Epithelial cell of alveolus of lung (primary cell): ENCODE measurements around the gene PLIN3. TPM values are rescaled to one million over a fixed set of nuclear protein-coding genes. Genes with fewer than 3 reads are reported as not detected.

Source experiments
- total RNA-seq: library from RNA; depleted of rRNA; stranded (reverse); fragments of >200 nt; gene quantifications from 2 replicates; pipeline ENCODE4 v1.2.1, GENCODE V29; 2015

The PLIN3 gene
- total RNA-seq, result 66.3 and 146 TPM in 2 replicates

GRCh38 chr19:4867534-4868285 is at the start of gene PLIN3:
PLIN3 (minus strand) TSS chr19:4867667; CDS start chr19:4861394, 6,273 bp downstream.

GRCh38 chr19:4909156-4909896 is 41.9 kb upstream of the PLIN3 start, which contains the start of gene UHRF1:
UHRF1 (plus strand) TSS chr19:4909501; CDS start chr19:4910886, 1,385 bp downstream.

GRCh38 chr19:4902796-4903195 is 35.3 kb upstream of the PLIN3 start, which contains the start of gene ARRDC5:
ARRDC5 (minus strand) TSS chr19:4902896; CDS start chr19:4902825, 71 bp downstream.

GRCh38 chr19:4831304-4831978 is 36.0 kb downstream of the PLIN3 start, which contains the start of gene TICAM1:
TICAM1 (minus strand) TSS chr19:4831712; CDS start chr19:4818377, 13,335 bp downstream.

GRCh38 chr19:4791183-4792018 is 76.1 kb downstream of the PLIN3 start, which contains the start of gene FEM1A:
FEM1A (plus strand) TSS chr19:4791734; CDS start chr19:4791855, 121 bp downstream.

Other genes with a start within 250 kb of the PLIN3 start
- gene TNFAIP8L1, start 228.2 kb downstream of the PLIN3 start, total RNA-seq, result 3.9 and 4.6 TPM in 2 replicates
- 94.0 and 239 TPM in 2 replicates for gene MYDGF, start 197.3 kb downstream of the PLIN3 start, total RNA-seq
- gene DPP9, start 143.8 kb downstream of the PLIN3 start, total RNA-seq, result 31.7 and 58.6 TPM in 2 replicates
- 11.7 and 12.5 TPM in 2 replicates for gene FEM1A, start 75.9 kb downstream of the PLIN3 start, total RNA-seq
- 4.1 and 5.1 TPM in 2 replicates for gene TICAM1, start 36.0 kb downstream of the PLIN3 start, total RNA-seq
- not detected in 2 replicates for gene ARRDC5, start 35.2 kb upstream of the PLIN3 start, total RNA-seq
- 19.1 and 53.4 TPM in 2 replicates for gene UHRF1, start 41.8 kb upstream of the PLIN3 start, total RNA-seq
- 19.1 and 32.8 TPM in 2 replicates for gene KDM4B, start 101.4 kb upstream of the PLIN3 start, total RNA-seq